WTC11 (cell line): Measurements from ENCODE around the gene MAP6. TPM values are rescaled to one million over a fixed set of nuclear protein-coding genes. Genes with fewer than 3 reads are reported as not detected.

Experiments
- ATAC-seq: fragments of 200-7000 bp; cut with Tn5 transposase; 2 replicates; pipeline ENCODE4 v1.10.0; 2021; ENCODE audit warnings: mild to moderate bottlenecking, moderate library complexity
- CTCF ChIA-PET: fragments of 300-600 bp; sonication (Branson Sonifier 250); formaldehyde crosslinking; loops from one replicate; lab custom pipeline; 2021; ENCODE audit warnings: antibody characterized with exemption; lab: Charles Lee
- POLR2A ChIA-PET: fragments of 350-600 bp; sonication (Branson Sonifier 250); formaldehyde crosslinking; loops from one replicate; lab custom pipeline; 2021; ENCODE audit warnings: antibody characterized with exemption; lab: Charles Lee
- DNase-seq: peaks from one replicate; pipeline ENCODE4 v3.0.0; 2021; ENCODE audit warnings: low spot score
- H3K27ac Mint-ChIP-seq: 2 replicates; pipeline ENCODE4 v1.8.0; 2021; ENCODE audit warnings: mixed read lengths
- H3K27me3 Mint-ChIP-seq: 2 replicates; pipeline ENCODE4 v1.8.0; 2021; ENCODE audit warnings: low read depth, mild to moderate bottlenecking, moderate library complexity, mixed read lengths
- H3K36me3 Mint-ChIP-seq: 2 replicates; pipeline ENCODE4 v1.8.0; 2021; ENCODE audit warnings: mixed read lengths
- H3K4me1 Mint-ChIP-seq: 2 replicates; pipeline ENCODE4 v1.8.0; 2022; ENCODE audit warnings: mixed read lengths
- H3K4me3 Mint-ChIP-seq: 2 replicates; pipeline ENCODE4 v1.8.0; 2021; ENCODE audit warnings: mild to moderate bottlenecking, moderate library complexity, mixed read lengths
- H3K9me3 Mint-ChIP-seq: 2 replicates; pipeline ENCODE4 v1.8.0; 2021; ENCODE audit warnings: mixed read lengths
- CBFB ChIP-seq: sonication (generic); formaldehyde crosslinking; IDR thresholded peaks from 2 replicates; pipeline ENCODE4 v1.8.1; 2022; ENCODE audit warnings: mild to moderate bottlenecking, low read depth, missing genetic modification reagents
- CREB1 ChIP-seq: sonication (generic); formaldehyde crosslinking; IDR thresholded peaks from 2 replicates; pipeline ENCODE4 v1.8.0; 2023; ENCODE audit warnings: mild to moderate bottlenecking, missing genetic modification reagents
- CREM ChIP-seq: sonication (generic); formaldehyde crosslinking; IDR thresholded peaks from 2 replicates; pipeline ENCODE4 v1.8.1; 2022; ENCODE audit warnings: mild to moderate bottlenecking, missing genetic modification reagents, moderate library complexity
- ETV6 ChIP-seq: sonication (generic); formaldehyde crosslinking; IDR thresholded peaks from 2 replicates; pipeline ENCODE4 v1.8.1; 2022; ENCODE audit warnings: mild to moderate bottlenecking, missing genetic modification reagents
- FOXK1 ChIP-seq: sonication (generic); formaldehyde crosslinking; IDR thresholded peaks from 2 replicates; pipeline ENCODE4 v1.8.0; 2022; ENCODE audit warnings: mild to moderate bottlenecking, moderate library complexity, missing genetic modification reagents
- FOXP1 ChIP-seq: sonication (generic); formaldehyde crosslinking; IDR thresholded peaks from 2 replicates; pipeline ENCODE4 v1.8.0; 2022; ENCODE audit warnings: missing genetic modification reagents, mild to moderate bottlenecking, moderate library complexity, borderline replicate concordance
- FOXP4 ChIP-seq: sonication (generic); formaldehyde crosslinking; IDR thresholded peaks from 2 replicates; pipeline ENCODE4 v1.8.0; 2022; ENCODE audit warnings: mild to moderate bottlenecking, missing genetic modification reagents
- GABPB1 ChIP-seq: sonication (generic); formaldehyde crosslinking; IDR thresholded peaks from 2 replicates; pipeline ENCODE4 v1.8.1; 2023; ENCODE audit warnings: mild to moderate bottlenecking, missing genetic modification reagents
- HMGXB4 ChIP-seq: sonication (generic); formaldehyde crosslinking; IDR thresholded peaks from 2 replicates; pipeline ENCODE4 v1.8.1; 2023; ENCODE audit warnings: mild to moderate bottlenecking, moderate library complexity, missing genetic modification reagents
- MXD4 ChIP-seq: fragments of 250-450 bp; sonication (Bioruptor Pico); IDR thresholded peaks from 2 replicates; pipeline ENCODE4 v1.8.0; 2021; ENCODE audit warnings: mild to moderate bottlenecking, moderate library complexity, borderline replicate concordance
- NFATC4 ChIP-seq: fragments of 250-450 bp; sonication (Bioruptor Pico); IDR thresholded peaks from 2 replicates; pipeline ENCODE4 v1.9.0; 2021; ENCODE audit warnings: mild to moderate bottlenecking
- NFYB ChIP-seq: sonication (generic); formaldehyde crosslinking; conservative IDR thresholded peaks from 2 replicates; pipeline ENCODE4 v1.8.0; 2022; ENCODE audit warnings: low read depth, missing genetic modification reagents
- NR3C1 ChIP-seq: sonication (generic); formaldehyde crosslinking; conservative IDR thresholded peaks from 2 replicates; pipeline ENCODE4 v1.8.1; 2023; ENCODE audit warnings: low read depth, mild to moderate bottlenecking, missing genetic modification reagents
- OVOL2 ChIP-seq: fragments of 250-450 bp; sonication (Bioruptor Pico); IDR thresholded peaks from 2 replicates; pipeline ENCODE4 v1.9.0; 2021; ENCODE audit warnings: mild to moderate bottlenecking, borderline replicate concordance
- PRRX2 ChIP-seq: fragments of 250-450 bp; sonication (Bioruptor Pico); IDR thresholded peaks from 2 replicates; pipeline ENCODE4 v1.8.0; 2021; ENCODE audit warnings: mild to moderate bottlenecking
- SMAD4 ChIP-seq: sonication (generic); formaldehyde crosslinking; IDR thresholded peaks from 2 replicates; pipeline ENCODE4 v1.8.0; 2022; ENCODE audit warnings: mild to moderate bottlenecking, missing genetic modification reagents
- SP1 ChIP-seq: sonication (generic); formaldehyde crosslinking; conservative IDR thresholded peaks from 2 replicates; pipeline ENCODE4 v1.8.1; 2022; ENCODE audit warnings: missing genetic modification reagents
- TEAD1 ChIP-seq: sonication (generic); formaldehyde crosslinking; IDR thresholded peaks from 2 replicates; pipeline ENCODE4 v1.8.0; 2022; ENCODE audit warnings: mild to moderate bottlenecking, missing genetic modification reagents
- ZBTB43 ChIP-seq: sonication (generic); formaldehyde crosslinking; IDR thresholded peaks from 2 replicates; pipeline ENCODE4 v1.8.1; 2023; ENCODE audit warnings: mild to moderate bottlenecking, missing genetic modification reagents
- ZNF138 ChIP-seq: sonication (generic); formaldehyde crosslinking; conservative IDR thresholded peaks from 2 replicates; pipeline ENCODE4 v1.8.1; 2022; ENCODE audit warnings: mild to moderate bottlenecking, moderate library complexity, missing genetic modification reagents
- ZNF263 ChIP-seq: sonication (generic); formaldehyde crosslinking; IDR thresholded peaks from 2 replicates; pipeline ENCODE4 v1.8.1; 2022; ENCODE audit warnings: low read depth, mild to moderate bottlenecking, moderate library complexity, missing genetic modification reagents
- ZNF423 ChIP-seq: fragments of 250-450 bp; sonication (Bioruptor Pico); IDR thresholded peaks from 2 replicates; pipeline ENCODE4 v2.1.2; 2022; ENCODE audit warnings: mild to moderate bottlenecking, moderate library complexity
- ZNF532 ChIP-seq: fragments of 250-450 bp; sonication (Bioruptor Pico); IDR thresholded peaks from 2 replicates; pipeline ENCODE4 v1.9.0; 2021; ENCODE audit warnings: mild to moderate bottlenecking, borderline replicate concordance
- total RNA-seq: library from RNA; stranded (reverse); gene quantifications from 3 replicates; pipeline ENCODE4 v1.2.3, GENCODE V29; 2021
- TF ChIP-seq, protein P1 (sequence below): sonication (generic); formaldehyde crosslinking; IDR thresholded peaks from 2 replicates; pipeline ENCODE4 v1.8.1; 2022; ENCODE audit warnings: mild to moderate bottlenecking, missing genetic modification reagents, moderate library complexity, borderline replicate concordance
- TF ChIP-seq, protein P2 (sequence below): sonication (generic); formaldehyde crosslinking; IDR thresholded peaks from 2 replicates; pipeline ENCODE4 v1.8.0; 2022; ENCODE audit warnings: mild to moderate bottlenecking, missing genetic modification reagents
- TF ChIP-seq, protein P3 (sequence below): sonication (generic); formaldehyde crosslinking; IDR thresholded peaks from 2 replicates; pipeline ENCODE4 v1.8.0; 2023; ENCODE audit warnings: missing genetic modification reagents

The MAP6 gene
- total RNA-seq, 1 experiment from 2014 or later, result 0.90 TPM

DNA sequence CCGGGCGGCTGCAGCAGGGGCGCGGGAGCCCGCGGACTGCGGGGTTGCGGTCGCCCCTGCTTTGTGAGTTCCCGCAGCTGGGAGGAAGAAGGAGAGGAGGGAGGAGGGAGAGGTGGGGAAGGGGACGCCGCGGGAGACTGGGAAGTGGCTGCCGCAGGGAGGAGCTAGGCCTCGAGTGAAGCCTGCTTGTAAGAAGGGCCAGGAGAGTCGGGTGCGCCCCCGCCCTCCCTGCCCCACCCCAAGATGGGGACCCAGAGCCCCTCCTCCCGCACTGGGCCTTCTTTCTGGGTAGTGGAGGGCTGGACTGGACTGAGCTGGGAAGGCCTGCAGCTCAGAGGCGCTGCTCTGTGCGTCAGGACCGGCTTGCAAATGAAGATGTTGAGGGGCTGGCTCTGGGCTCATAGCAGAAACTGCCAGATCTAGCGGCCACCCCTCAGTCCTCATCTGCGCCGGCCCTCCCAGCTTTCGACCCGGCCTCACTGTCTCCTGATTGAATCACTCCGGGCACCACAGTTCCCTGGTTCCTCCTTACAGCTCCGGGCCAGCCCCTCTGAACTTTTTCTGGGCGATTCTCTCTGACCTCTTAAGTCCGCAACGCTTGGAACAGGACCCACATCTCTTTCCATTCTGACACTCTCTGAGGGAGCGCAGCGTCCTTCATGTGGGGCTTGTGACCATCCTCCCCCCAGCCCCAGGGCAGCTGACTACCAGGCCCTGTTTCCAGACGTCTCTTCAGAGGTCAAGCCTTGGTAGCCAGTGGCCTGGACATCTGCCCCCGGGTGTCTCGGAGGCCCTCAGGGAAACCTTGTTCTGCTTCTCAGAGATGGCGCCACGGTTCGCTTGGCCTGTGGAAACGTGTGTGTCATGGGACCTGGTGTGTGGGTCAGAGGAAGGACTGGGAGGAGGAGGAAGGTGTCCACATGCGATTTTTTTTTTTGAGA, 84.8 kb downstream of the MAP6 start:
- H3K9me3 Mint-ChIP-seq, result 0 out of 2 replicates have a peak, but pooled peaks cover 3% of the 10 kb centered on the region
- ChIA-PET CTCF (interaction anchor here (0.6 to 5.3 kb wide), 25 partner anchors 9 to 219 kb away, joined by 3 to 110 read pairs (median 5); partner anchors contain the start of genes GDPD5, MAP6 and SERPINH1), POLR2A (interaction anchor here (0.6 to 2.8 kb wide), 11 partner anchors 9 to 143 kb away, joined by 3 to 21 read pairs (median 4); partner anchors contain the start of gene SERPINH1)
- peaks cover 30% of the 10 kb centered on the region for H3K4me1 Mint-ChIP-seq
- peaks cover 16% of the 10 kb centered on the region for H3K27me3 Mint-ChIP-seq
- peak; percentile 70 for ATAC-seq
- peak overlapping the region; percentile 67 for H3K4me3 Mint-ChIP-seq
- H3K36me3 Mint-ChIP-seq, result no peaks in the 10 kb centered on the region
- peak; percentile 75 for DNase-seq
- peak overlapping the region; percentile 92 for H3K27ac Mint-ChIP-seq
- no peak for TF ChIP-seq CREM (CRISPR knock-in tag)
- no peak for TF ChIP-seq ETV6 (CRISPR knock-in tag)
- no peak for TF ChIP-seq ZBTB43 (CRISPR knock-in tag)
- no peak for TF ChIP-seq OVOL2 (CRISPR knock-in tag)
- TF ChIP-seq SMAD4 (CRISPR knock-in tag), result no peak
- TF ChIP-seq ZNF532, result no peak
- no peak for TF ChIP-seq NFATC4 (CRISPR knock-in tag)
- no peak for TF ChIP-seq SP1 (CRISPR knock-in tag)
- no peak for TF ChIP-seq NFYB (CRISPR knock-in tag)
- TF ChIP-seq, protein P1, sequence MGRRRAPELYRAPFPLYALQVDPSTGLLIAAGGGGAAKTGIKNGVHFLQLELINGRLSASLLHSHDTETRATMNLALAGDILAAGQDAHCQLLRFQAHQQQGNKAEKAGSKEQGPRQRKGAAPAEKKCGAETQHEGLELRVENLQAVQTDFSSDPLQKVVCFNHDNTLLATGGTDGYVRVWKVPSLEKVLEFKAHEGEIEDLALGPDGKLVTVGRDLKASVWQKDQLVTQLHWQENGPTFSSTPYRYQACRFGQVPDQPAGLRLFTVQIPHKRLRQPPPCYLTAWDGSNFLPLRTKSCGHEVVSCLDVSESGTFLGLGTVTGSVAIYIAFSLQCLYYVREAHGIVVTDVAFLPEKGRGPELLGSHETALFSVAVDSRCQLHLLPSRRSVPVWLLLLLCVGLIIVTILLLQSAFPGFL (CRISPR knock-in tag), result no peak
- TF ChIP-seq, protein P2, sequence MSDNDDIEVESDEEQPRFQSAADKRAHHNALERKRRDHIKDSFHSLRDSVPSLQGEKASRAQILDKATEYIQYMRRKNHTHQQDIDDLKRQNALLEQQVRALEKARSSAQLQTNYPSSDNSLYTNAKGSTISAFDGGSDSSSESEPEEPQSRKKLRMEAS (CRISPR knock-in tag), result no peak
- TF ChIP-seq FOXP4 (CRISPR knock-in tag), result peak; percentile 39; the same call in 1 of the 2 replicates
- TF ChIP-seq ZNF138 (CRISPR knock-in tag), result no peak
- no peak for TF ChIP-seq CREB1 (CRISPR knock-in tag)
- TF ChIP-seq FOXP1, result peak; percentile 18; the same call in 1 of the 2 replicates
- TF ChIP-seq FOXK1, result no peak
- no peak for TF ChIP-seq MXD4 (CRISPR knock-in tag)
- no peak for TF ChIP-seq GABPB1 (CRISPR knock-in tag)
- TF ChIP-seq TEAD1 (CRISPR knock-in tag), result no peak
- no peak for TF ChIP-seq CBFB (CRISPR knock-in tag)
- no peak; the same call in 1 of the 2 replicates for TF ChIP-seq HMGXB4
- TF ChIP-seq, protein P3, sequence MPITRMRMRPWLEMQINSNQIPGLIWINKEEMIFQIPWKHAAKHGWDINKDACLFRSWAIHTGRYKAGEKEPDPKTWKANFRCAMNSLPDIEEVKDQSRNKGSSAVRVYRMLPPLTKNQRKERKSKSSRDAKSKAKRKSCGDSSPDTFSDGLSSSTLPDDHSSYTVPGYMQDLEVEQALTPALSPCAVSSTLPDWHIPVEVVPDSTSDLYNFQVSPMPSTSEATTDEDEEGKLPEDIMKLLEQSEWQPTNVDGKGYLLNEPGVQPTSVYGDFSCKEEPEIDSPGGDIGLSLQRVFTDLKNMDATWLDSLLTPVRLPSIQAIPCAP (CRISPR knock-in tag), result no peak
- no peak for TF ChIP-seq PRRX2 (CRISPR knock-in tag)
- TF ChIP-seq ZNF423, result 0 out of 2 replicates have a peak, but pooled peaks have one; percentile 10
- TF ChIP-seq ZNF263 (CRISPR knock-in tag), result peak; percentile 93
- no peak for TF ChIP-seq NR3C1 (CRISPR knock-in tag)
